ENCODE results near the gene RUFY3. TPM values are rescaled to one million over a fixed set of nuclear protein-coding genes. Genes with fewer than 3 reads are reported as not detected.
"Not testable (repeated sequence)": the region's sequence is repeated elsewhere in the genome, so short reads cannot be mapped to it uniquely, and the experiment has no call there.

RUFY3 gene
- total and polyA plus RNA-seq, 3 donors from 2014 or later, result 84.7 to 247 (median 220) TPM

DNA sequence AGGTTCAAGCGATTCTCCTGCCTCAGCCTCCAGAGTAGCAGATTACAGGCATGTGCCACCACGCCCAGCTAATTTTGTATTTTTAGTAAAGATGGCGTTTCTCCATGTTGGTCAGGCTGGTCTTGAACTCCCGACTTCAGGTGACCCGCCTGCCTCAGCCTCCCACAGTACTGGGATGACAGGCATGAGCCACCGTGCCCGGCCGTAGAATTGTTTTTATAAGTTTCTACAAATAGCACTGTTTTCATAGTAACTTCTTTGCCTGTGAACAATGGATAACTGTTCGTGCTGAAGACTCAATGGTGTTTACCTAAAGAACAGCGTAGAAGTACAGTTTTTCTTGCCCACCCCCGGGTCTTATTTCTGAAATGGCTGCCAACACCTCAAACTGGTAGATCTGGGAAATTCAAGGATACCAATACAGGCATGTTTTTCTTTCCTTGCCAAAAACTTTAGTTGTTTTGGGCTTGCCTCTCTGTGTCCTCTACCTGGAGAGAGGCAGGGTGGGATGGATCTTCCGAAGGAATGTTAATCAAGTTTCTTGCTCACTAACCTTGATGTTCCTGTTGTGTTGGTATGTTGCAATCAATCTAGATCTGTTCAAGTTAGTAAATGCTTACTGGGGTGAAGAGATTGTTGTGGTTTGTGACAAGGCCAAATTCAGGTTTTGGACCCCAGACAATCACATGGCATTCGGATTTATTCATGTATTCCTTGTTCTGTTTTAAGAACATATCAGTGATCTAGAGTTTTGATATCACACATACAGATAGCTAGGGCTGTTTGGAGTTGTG, 2.8 kb upstream of the RUFY3 start:
- 87 to 88% methylated on average over 13 of the region's 13 CpGs for WGBS, 2 donors
- DNase-seq, result no peak

DNA sequence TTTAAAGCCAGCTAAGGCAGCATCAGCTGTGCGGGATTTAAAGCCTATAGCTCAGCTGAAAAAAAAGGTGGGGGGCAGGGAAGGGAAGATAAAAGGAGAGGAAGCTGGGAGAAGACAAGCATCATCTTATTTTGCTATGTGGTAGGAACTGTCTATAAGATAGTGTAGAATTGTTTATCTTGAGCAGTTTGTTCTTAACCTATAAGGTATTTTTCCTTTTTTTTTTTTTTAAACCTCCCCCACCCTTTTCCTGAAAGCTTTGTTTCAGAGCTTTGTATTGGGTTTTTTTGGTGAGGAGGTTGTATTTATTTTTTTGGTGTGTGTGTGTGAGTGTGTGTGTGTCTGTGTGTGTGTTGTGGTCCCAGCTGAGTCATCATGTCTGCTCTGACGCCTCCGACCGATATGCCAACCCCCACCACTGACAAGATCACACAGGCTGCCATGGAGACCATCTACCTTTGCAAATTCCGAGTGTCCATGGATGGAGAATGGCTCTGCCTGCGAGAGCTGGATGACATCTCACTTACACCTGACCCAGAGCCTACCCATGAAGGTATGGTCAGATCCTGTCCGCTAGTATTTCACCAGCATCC, 531 bp downstream of the RUFY3 start:
- Histone ChIP-seq H3K4me1 (peaks cover 9% of the 10 kb centered on the region), H3K27ac (peak overlapping the region; percentile 71 to 89), H3K4me3 (peak overlapping the region; percentile 50 to 59), H3K9me3 (no peaks in the 10 kb centered on the region), H3K36me3 (ENCODE audit: low read depth, missing control alignments) (no peaks in the 10 kb centered on the region), H3K27me3 (no peaks in the 10 kb centered on the region)
- TF ChIP-seq, protein P1, sequence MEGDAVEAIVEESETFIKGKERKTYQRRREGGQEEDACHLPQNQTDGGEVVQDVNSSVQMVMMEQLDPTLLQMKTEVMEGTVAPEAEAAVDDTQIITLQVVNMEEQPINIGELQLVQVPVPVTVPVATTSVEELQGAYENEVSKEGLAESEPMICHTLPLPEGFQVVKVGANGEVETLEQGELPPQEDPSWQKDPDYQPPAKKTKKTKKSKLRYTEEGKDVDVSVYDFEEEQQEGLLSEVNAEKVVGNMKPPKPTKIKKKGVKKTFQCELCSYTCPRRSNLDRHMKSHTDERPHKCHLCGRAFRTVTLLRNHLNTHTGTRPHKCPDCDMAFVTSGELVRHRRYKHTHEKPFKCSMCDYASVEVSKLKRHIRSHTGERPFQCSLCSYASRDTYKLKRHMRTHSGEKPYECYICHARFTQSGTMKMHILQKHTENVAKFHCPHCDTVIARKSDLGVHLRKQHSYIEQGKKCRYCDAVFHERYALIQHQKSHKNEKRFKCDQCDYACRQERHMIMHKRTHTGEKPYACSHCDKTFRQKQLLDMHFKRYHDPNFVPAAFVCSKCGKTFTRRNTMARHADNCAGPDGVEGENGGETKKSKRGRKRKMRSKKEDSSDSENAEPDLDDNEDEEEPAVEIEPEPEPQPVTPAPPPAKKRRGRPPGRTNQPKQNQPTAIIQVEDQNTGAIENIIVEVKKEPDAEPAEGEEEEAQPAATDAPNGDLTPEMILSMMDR (IDR thresholded peaks at IDR 0.05), result no peak
- no peak for TF ChIP-seq POLR2A (IDR thresholded peaks at IDR 0.05)
- intact Hi-C loops (cut with DNase I; ENCODE audit: low total_unique reads), result no loop called here
- WGBS, 2 donors, result 29 to 41% methylated on average over 7 of the region's 7 CpGs
- peak; percentile 58 for DNase-seq

More for the DNA sequence above, 2.8 kb upstream of the RUFY3 start:
- Histone ChIP-seq H3K36me3 (ENCODE audit: low read depth, missing control alignments) (no peaks in the 10 kb centered on the region), H3K4me1 (peaks cover 5% of the 10 kb centered on the region), H3K9me3 (no peaks in the 10 kb centered on the region), H3K4me3 (no peak overlapping the region), H3K27me3 (no peaks in the 10 kb centered on the region), H3K27ac (no peak overlapping the region)
- TF ChIP-seq, protein P1 (IDR thresholded peaks at IDR 0.05), result no peak
- no peak for TF ChIP-seq POLR2A (IDR thresholded peaks at IDR 0.05)
- intact Hi-C loops (cut with DNase I; ENCODE audit: low total_unique reads), result no loop called here

DNA sequence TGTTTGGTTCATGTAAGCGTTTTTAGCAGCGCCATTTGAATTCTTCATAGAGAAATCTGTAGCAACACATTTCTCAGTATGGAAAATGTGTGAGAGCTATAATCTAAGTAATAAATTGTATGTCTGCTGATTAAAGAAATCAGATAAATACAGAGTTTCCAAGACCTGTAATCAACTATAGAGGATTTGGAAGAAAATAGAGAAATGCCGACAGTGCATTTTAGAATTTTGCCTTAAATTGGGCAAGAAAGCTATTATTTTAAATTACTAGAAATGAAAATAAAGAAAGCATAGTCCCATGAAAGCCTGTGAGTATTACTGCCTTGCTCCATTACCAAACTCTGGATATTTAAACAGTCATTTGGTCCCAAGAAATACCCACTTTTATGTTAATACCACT, 2.7 kb downstream of the RUFY3 start:
- H3K9me3 ChIP-seq, result no peaks in the 10 kb centered on the region
- no peak overlapping the region for H3K27ac ChIP-seq
- WGBS, 2 donors, result 83 to 94% methylated on average over 3 of the region's 3 CpGs
- intact Hi-C loops (cut with DNase I; ENCODE audit: low total_unique reads), result no loop called here
- no peaks in the 10 kb centered on the region for H3K36me3 ChIP-seq (ENCODE audit: low read depth, missing control alignments)
- H3K27me3 ChIP-seq, result no peaks in the 10 kb centered on the region
- DNase-seq, result no peak
- no peak overlapping the region for H3K4me3 ChIP-seq
- TF ChIP-seq, protein P1 (IDR thresholded peaks at IDR 0.05), result no peak
- TF ChIP-seq POLR2A (IDR thresholded peaks at IDR 0.05), result no peak
- peaks cover 9% of the 10 kb centered on the region for H3K4me1 ChIP-seq

DNA sequence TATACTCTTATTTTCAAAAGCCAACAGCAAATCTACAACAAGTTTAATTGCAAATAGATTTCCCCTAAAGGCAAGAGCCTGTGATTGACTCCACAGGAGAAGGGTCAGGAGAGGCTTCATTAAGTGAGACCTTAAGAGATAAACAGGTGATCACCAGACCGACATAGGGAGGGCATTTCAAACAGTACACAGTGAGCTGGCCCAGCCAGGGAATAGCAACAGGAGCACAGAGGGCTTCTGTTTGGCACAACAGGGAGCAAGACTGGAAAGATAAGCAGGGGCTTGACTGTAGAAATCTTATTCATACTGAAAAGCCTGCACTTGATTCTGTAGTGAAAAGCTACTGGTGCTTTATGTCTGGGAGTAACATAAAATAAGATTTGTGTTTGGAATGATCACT, 3.9 kb downstream of the RUFY3 start:
- Histone ChIP-seq H3K27me3 (no peaks in the 10 kb centered on the region), H3K36me3 (ENCODE audit: low read depth, missing control alignments) (no peaks in the 10 kb centered on the region), H3K9me3 (no peaks in the 10 kb centered on the region), H3K27ac (no peak overlapping the region), H3K4me1 (peaks cover 9% of the 10 kb centered on the region), H3K4me3 (no peak overlapping the region)
- intact Hi-C loops (cut with DNase I; ENCODE audit: low total_unique reads), result no loop called here
- WGBS, 2 donors, result 11 to 67% methylated on average over 1 of the region's 1 CpG
- DNase-seq, result no peak
- no peak for TF ChIP-seq POLR2A (IDR thresholded peaks at IDR 0.05)
- TF ChIP-seq, protein P1 (IDR thresholded peaks at IDR 0.05), result no peak

DNA sequence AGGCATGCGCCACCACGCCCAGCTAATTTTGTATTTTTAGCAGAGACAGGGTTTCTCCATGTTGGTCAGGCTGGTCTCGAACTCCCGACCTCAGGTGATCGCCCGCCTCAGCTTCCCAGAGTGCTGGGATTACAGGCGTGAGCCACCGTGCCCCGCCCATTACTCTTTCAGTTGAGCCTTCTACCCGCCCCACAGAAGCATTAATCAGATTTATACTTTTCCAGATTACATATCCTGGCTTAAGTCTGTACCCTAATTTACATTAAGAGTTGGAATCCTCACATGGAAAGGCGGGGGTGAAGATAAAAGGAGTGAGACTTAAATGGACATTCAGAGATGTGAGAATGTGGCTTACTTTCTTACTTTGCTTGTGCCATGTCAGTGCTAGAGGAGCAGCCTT, 4.8 kb downstream of the RUFY3 start:
- H3K36me3 ChIP-seq (ENCODE audit: low read depth, missing control alignments); H3K4me1 ChIP-seq; DNase-seq; H3K27ac ChIP-seq; H3K4me3 ChIP-seq; H3K9me3 ChIP-seq; H3K27me3 ChIP-seq; intact Hi-C loops (cut with DNase I; ENCODE audit: low total_unique reads): not testable (repeated sequence)
- WGBS, 2 donors, result 96 to 97% methylated on average over 11 of the region's 11 CpGs

All from testis (tissue), 3 donors.